GM20000 (cell line): Measurements from ENCODE around the gene FBF1.
"Not testable (repeated sequence)": the region's sequence is repeated elsewhere in the genome, so short reads cannot be mapped to it uniquely, and the experiment has no call there.

Experiments
- DNase-seq: peaks from one replicate; pipeline ENCODE4 v3.0.0; 2012; ENCODE audit warnings: low spot score
- TF ChIP-seq, protein P1 (sequence below): IDR thresholded peaks from 2 replicates; pipeline ENCODE4 v1.5.1; 2012; ENCODE audit warnings: mild to moderate bottlenecking, control low read depth; ENCODE audit errors: extremely low read depth, missing control alignments

Gene FBF1

DNA sequence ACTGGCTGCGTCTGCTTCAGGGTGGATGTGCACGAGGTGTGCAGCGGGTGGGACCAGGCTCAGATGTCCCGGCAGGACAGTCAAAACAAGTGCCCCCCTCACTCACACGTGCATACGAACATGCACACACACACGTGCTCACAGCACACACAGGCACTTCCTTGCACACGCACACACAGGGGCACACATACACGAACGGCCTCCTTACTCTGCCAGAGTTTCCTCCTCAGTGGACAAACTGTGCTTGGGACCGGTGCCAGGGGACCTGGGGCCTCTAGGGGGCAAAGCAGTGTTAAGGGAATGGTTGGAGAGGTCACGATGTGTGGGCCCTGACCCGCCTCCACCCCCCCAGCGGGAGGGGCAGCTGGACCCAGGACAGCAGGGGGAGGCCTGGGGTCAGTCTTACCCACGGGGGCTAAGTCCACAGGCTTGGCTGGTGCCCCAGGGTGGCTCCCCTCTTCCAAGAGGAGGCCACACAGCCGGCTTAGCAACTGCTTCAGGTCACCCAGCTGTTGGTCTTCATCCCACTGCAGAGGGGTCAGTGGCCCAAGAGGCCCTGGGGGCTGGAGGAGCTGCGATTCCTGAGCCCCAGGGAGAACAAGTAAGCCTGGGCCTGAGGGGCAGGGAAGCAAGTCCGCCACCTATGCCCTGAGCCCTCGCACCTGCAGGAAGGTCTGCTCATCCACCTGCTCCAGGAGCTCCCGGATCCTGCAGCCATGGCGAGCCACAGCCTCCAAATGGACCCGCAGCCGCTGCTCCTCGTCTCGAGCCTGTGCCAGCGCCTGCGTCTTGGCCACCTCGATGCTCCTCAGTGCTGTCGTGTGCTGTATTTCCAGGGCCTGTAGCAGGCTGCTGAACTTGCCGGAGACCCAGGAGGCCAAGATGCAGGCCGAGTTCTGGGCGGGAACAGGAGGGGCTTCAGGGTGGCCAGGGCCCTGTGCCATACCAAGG is 49.0 kb downstream of the FBF1 start:
- TF ChIP-seq, protein P1, sequence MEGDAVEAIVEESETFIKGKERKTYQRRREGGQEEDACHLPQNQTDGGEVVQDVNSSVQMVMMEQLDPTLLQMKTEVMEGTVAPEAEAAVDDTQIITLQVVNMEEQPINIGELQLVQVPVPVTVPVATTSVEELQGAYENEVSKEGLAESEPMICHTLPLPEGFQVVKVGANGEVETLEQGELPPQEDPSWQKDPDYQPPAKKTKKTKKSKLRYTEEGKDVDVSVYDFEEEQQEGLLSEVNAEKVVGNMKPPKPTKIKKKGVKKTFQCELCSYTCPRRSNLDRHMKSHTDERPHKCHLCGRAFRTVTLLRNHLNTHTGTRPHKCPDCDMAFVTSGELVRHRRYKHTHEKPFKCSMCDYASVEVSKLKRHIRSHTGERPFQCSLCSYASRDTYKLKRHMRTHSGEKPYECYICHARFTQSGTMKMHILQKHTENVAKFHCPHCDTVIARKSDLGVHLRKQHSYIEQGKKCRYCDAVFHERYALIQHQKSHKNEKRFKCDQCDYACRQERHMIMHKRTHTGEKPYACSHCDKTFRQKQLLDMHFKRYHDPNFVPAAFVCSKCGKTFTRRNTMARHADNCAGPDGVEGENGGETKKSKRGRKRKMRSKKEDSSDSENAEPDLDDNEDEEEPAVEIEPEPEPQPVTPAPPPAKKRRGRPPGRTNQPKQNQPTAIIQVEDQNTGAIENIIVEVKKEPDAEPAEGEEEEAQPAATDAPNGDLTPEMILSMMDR: no peak
- DNase-seq: no peak

DNA sequence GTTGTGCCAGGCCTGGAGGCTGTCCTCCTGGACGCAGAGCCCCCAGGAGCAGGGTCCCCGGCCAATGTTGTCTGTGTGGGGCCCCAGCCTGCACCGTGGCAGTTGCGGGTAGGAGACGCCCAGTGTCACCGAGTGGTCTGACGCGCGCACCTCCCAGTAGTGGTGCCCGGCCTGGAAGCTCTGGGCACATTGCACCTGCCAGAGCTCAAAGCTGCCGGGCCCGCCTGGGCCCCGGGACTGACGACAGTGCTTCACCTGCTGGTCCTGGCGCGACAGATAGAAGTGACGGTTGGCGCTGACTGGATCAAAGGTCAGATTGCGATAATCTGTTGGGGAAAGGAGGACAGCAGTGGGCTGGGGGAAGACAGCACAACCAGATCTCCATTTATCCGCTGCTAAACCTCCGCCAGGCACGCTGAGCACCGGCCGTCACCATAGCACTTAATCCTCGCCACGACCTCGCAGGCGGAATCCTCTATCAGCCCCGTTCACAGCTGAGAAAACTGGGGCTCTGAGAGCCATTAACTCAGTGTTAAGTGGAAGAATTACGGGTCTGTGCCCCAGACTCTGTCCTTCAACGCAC is 49.7 kb downstream of the FBF1 start:
- TF ChIP-seq, protein P1: no peak
- DNase-seq: no peak

DNA sequence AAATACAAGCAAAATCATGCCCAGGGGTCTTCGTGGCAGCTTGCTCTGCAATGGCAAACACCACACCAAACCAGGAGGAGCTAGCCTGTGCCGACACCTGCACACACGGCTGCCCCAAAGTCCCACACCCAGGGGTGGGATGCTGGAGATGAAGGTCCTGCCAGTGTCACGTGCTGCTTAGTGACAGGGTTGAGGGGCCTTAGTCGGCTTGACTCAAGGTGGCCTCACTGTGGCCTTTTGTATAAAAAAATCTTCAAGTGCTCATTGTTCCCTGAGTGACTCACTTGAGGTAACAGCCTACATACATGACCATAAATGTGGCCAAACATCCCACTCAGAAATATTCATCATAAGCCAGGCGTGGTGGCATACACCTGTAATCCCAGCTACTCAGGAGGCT is 51.4 kb downstream of the FBF1 start:
- no peak for DNase-seq

DNA sequence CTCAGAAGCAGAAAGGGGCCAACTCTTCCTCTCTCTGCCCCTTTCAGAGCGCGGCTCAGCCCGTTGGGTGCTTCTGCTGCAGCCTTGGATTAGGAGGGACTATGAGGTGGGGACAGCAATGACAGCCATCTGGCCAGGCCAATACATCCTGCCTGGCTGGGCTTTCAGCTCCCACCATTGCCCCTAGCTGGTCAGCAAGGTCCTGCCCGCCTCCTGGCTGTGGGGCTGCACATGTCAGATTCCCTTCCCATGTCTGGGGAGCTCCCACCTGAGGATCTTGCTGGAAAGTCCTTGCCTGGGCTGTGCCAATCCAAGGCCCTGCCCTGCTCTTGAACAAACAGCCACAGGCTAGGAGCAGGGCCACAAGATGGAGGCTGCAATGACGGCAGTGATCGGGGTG is 52.4 kb downstream of the FBF1 start:
- no peak for DNase-seq
- TF ChIP-seq, protein P1: no peak

More for the DNA sequence above, 51.4 kb downstream of the FBF1 start:
- TF ChIP-seq, protein P1: no peak

GRCh38 chr17:75885860-75886259 is 55.0 kb downstream of the FBF1 start:
- DNase-seq: not testable (repeated sequence)

DNA sequence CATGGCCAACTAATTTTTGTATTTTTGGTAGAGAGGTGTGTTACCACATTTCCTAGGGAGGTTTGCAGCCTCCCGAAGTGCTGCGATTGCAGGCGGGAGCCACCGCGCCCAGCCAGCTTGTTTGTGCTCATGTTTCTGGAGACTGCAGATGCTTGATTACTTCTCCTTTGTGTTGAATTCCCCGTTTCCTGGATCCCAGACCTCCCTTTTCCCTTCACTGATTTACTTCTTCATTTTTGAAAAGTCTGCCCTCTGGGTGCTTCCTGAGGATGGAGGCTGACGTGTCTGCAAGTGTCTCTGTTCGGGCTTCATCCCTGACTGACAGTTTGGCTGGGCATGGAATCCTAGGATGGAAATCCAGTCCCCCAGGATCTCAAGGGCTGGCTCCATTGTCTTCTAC is 55.4 kb downstream of the FBF1 start:
- no peak for DNase-seq
- TF ChIP-seq, protein P1: no peak

DNA sequence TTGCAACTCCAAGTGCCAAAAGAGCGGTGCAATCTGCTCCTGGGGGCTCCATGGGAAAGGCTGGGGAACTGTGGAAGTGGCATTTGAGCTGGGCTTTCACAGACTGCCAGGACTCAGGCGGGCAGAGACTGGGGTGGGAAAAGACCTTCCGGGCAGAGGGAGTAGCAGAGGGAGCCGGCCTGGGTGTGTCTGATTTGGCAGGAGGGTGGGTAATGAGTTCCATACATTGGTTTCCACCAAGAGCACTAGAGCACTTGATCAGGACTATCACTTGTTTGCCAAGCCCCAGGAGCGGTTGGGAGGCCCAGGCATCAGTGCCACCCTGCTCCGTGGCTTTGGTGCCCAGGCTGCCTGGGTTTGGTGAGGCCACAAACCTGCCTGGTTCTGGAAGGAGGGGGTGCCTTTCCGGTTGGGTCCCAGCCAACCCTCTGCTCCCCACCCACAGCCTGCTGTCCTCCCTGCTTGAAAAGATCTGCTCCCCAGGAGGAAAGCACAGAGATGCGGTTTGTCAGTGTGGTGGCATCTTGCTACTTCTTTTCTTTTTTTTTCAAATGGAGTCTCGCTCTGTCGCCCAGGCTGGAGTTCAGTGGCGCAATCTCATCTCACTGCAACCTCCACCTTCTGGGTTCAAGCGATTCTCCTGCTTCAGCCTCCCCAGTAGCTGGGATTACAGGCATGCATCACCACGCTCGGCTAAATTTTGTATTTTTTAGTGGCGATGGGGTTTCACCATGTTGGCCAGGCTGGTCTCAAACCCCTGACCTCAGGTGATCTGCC is 59.0 kb downstream of the FBF1 start:
- no peak for DNase-seq
- TF ChIP-seq, protein P1: no peak
